NCI-H446 (cell line): ENCODE results near the gene DAAM1.
A peak's percentile ranks its signal among the peaks of the same experiment; 100 is the strongest.

ENCODE experiments used
- DNase-seq, 2 experiments: peaks; one replicate each; lab custom pipeline; 2025; lab: John Stamatoyannopoulos, UW

The DAAM1 gene

DNA sequence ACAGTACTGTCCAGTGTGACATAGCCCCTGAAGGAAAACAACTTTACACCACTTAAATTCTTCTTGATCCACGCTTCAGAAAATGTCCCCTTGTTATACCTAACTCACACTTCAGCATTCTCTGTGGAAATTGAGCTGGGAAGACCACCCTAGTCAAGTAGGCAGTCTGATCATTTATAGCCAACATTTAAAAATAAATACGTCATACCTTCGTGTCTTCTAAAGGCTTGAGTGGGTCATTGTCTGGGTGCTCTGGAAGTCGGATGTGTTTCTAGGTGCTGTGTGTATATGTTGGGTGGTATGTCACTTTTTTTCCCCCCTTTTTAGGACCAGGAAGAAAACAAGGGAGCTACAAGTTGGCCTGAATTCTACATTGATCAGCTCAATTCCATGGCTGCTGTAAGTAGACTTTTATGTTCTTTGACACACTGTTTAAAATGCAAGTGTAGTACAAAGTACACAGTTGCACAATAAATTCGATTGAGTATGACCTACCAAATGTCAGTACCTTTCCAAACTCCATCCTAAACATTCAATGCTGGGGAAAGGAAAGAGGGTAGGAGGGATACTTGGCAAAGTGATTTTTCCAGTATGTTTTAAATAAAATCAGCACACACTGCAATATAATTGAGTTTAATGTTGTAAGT is 126.6 kb downstream of the DAAM1 start:
- DNase-seq = no peak

GRCh38 chr14:59316151-59316830 is 127.8 kb downstream of the DAAM1 start:
- DNase-seq = no peak

DNA sequence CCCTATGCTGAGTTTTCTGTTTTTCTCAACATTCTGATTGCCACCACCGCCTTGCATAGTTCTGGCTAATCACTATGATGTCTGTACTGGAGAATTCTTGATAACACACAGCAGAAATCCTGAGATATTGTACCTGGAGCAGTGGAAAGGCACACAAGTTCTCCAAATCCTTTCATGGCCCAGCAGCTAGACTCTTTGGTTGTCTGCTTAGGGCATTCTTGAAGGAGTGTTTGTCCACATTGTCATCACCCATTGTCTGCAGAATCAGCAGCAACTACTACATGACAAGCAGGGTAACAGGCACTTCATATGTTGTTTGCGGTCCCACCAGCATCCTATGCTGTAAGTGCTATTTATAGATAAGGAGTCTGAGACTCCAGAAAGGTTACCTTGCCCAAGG is 128.9 kb downstream of the DAAM1 start:
- no peak for DNase-seq

DNA sequence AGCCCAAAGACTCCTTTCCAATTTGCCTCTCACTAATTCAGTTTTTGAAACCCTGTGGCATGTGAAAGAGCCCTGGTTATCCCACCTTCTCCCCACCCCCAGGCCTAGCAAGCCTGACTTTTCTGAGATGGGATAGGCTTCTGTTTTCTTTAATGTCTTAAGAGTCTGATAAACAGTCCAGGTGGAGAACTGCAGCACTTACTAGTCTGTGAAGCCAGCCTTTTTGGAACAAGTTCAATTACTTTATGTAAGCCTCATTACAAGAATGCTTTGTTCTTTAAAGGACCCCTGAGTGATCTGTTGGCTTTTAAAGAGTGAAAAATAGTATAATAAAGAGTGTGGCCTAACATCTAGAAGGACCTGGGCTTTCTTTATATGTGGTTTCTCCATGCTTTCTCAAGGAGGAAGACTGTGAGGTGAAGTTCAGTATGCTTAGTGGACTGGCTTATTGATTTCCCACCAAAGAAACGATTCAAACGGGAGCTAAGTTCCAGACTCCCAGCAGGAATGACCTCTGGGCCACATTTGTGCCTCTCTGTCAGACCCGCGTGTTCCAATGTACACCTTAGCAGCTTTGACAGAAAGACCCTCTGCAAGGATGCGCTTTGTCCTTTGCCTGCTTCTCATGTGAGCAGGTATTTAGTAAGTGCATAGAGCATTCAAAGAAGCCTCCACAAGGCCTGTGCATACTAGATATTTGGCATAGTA is 129.5 kb downstream of the DAAM1 start:
- DNase-seq = no peak

GRCh38 chr14:59318908-59319307 is 130.4 kb downstream of the DAAM1 start:
- no peak for DNase-seq

DNA sequence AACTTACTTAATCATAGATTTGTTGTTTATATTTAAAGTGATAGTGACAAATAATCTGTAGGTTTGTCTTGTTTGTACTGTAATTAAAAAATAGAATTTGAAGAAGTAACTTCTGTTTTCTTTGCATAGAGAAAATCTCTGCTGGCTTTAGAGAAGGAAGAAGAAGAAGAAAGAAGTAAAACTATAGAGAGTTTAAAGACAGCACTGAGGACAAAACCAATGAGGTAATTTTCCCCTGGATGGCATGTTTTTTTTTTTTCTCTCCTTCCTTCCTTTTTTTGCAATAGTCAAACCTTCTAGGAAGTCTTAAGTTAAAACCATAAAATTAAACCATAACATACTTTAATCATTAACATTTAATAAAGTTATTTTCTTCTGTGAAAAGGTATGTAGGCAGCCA is 131.9 kb downstream of the DAAM1 start:
- DNase-seq = no peak

DNA sequence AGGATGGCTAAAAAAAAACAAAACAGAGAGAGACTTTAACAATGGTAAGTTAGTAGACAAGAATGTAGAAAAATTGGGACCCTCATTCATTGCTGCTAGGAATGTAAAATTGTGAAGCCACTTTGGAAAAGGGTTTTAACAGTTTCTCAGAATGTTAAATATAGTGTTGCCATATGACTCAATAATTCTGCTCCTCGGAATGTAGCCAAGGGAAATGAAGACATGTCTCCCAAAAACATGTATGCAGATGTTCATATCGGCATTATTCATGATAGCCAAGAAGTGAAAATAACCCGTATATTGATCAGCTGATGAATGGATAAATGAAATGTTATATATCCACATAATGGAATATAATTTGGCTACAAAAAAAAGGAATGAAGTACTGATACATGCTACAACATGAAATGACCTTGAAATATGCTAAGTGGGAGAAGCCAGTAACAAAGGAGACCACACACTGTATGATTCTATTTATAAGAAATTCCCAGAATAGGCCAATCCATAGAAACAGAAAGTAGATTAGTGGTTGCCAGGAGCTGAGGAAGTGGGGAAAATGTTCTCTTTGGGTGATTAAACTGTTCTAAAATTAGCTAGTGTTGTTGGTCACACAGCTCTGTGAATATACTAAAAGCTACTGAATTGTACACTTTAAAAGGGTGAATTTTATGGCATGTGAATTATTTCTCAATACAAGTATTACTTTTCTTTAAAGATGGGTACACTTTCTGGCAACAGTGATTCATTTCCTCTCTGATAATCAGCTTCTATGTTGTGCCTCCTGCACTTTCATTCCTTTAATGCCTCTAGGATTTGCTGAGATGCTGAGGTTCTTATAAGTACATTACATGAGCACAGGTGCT is 132.5 kb downstream of the DAAM1 start:
- peak in 1 of 2 experiments; percentile 15 for DNase-seq

DNA sequence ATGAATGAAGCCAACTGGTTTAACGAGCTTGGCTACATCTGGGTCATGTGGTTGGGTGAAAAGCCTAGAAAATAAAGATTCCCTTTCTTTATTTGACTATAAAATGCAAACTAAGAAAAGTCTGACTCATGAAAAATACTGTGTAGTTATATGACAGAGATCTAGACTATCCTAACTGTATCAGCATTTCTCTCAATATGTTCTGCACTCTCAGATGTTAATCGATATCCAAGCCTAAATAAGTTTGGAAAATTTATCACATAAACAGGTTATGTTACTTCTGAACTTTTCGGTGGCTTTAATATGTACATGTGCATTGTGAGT is 133.1 kb downstream of the DAAM1 start:
- no peak for DNase-seq

GRCh38 chr14:59325906-59326305 is 137.4 kb downstream of the DAAM1 start:
- peak in 1 of 2 experiments; percentile 54 for DNase-seq

- DNase-seq = no peak
Observed at GRCh38 chr14:59328454-59328853, 140.0 kb downstream of the DAAM1 start.

DNA sequence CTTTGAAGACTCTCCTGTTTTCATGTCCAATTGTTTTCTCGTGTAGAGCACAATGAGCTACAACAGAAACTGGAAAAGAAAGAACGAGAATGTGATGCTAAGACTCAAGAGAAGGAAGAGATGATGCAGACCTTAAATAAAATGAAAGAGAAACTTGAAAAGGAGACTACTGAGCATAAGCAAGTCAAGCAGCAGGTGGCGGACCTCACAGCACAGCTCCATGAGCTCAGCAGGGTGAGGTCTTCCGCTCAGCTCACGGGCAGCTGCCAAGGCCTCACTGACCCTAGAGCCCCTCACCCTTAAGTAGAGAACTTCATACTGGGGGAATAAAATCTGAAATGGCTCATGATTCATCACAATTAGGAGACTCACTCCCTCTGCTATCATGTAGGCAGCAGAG is 142.0 kb downstream of the DAAM1 start:
- DNase-seq = no peak

DNA sequence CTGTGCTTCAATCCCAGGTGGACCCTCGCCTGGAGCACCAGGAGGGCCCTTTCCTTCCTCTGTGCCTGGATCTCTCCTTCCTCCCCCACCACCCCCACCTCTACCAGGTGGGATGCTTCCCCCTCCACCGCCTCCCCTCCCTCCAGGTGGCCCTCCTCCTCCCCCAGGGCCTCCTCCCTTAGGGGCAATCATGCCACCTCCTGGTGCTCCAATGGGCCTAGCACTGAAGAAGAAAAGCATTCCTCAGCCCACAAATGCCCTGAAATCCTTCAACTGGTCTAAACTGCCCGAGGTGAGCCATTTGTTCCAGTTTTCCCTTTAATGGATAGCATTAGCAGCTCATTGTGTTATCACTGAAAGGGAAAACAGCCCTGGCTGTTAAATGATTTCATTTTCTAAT is 142.8 kb downstream of the DAAM1 start:
- no peak for DNase-seq

DNA sequence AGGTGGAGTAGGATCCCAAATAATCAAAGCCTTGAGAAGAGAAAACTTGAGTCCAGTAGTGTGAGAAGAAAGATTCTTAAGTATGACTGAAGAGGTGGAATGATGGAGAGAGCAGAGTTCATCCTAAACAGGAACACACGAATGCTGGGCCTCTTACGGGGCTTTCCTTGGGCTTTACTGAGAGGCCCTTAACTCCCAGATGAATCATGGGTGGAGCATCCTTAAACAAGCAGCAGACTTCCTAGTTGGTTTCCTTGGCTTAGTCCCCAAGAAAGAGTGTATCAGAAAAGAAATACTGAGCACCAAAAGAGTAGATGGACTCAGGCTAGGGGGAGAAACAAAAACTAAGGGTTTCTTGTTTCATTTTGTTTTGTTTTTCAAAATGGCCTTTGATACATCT is 144.3 kb downstream of the DAAM1 start:
- no peak for DNase-seq

DNA sequence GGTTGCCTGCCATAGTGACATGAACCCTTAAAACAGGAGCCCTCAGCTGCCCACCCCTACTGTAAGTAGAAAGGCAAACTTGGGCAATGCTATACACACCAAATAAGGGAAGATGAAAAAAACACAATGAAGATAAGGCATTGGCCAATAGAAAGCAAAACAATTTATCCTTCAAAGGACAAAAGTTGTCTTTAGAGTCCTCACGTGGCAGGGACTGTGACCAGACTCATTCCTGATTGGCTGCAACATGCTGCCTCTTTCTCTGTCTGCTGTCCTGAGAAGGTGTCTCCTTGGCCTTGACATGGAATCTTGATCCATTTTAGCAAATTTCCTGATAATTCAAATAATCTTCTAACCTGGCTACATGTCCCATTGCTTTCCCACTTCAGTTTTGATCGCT is 144.8 kb downstream of the DAAM1 start:
- DNase-seq = no peak

DNA sequence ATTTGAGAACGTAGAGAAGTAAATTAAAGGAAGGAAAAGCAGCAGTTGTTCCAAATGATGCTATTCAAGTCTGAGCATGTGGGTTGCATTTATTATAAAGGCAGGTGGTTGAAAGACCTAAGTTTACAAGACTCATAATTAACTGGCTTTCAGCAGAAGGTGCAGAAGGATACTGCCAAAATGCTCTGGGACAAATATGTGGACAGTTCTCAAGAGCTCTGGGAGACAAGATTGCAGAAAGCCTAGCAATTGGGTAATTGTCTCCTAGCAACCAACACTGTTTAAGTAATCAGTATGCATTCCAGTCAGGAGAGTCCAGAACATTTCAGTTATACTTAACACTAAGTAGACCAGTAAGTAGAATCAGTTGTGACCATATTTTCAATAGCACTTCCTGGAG is 145.2 kb downstream of the DAAM1 start:
- peak; percentile 40 to 60 for DNase-seq

DNA sequence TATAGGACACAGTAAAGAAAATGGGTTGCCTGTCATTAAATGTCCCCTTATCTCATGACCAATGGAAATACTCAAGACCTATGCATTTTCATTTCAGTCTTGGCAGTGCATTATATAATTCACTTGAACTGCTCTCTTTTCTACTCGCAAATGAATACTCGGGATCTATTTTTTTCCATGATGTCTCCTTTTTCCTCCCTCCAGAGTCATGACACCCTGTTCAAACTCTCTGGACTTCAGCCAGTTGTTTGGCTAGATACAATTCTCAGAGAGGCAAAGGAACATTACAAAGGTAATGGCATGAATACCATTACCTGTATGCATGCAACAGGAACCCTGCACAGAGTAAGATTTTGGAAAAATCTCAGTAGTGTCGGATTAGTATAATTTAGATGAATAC is 145.8 kb downstream of the DAAM1 start:
- DNase-seq = no peak

DNA sequence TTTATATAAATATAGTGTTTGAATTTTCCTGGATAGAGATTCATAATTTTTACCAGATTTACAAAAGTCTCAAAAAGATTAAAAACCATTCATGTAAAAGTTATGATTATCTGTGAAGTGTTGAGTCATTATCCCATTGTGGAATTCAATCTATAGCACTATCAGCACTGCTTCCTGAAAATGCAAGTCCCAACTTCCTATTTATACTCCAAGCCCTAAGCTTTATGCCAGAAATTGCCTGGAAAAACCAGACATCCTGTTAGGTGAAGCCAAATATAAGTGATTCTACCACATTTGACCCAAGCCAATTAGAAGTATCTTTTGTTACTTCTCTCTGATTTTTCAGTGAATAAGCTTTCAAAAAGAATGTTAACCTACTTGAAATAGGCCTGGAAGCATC is 147.6 kb downstream of the DAAM1 start:
- DNase-seq = no peak

- no peak for DNase-seq
Observed at GRCh38 chr14:59336706-59337105, 148.2 kb downstream of the DAAM1 start.

- no peak for DNase-seq
Observed at GRCh38 chr14:59337141-59337611, 148.7 kb downstream of the DAAM1 start.

GRCh38 chr14:59338761-59339160 is 150.3 kb downstream of the DAAM1 start:
- DNase-seq = no peak

DNA sequence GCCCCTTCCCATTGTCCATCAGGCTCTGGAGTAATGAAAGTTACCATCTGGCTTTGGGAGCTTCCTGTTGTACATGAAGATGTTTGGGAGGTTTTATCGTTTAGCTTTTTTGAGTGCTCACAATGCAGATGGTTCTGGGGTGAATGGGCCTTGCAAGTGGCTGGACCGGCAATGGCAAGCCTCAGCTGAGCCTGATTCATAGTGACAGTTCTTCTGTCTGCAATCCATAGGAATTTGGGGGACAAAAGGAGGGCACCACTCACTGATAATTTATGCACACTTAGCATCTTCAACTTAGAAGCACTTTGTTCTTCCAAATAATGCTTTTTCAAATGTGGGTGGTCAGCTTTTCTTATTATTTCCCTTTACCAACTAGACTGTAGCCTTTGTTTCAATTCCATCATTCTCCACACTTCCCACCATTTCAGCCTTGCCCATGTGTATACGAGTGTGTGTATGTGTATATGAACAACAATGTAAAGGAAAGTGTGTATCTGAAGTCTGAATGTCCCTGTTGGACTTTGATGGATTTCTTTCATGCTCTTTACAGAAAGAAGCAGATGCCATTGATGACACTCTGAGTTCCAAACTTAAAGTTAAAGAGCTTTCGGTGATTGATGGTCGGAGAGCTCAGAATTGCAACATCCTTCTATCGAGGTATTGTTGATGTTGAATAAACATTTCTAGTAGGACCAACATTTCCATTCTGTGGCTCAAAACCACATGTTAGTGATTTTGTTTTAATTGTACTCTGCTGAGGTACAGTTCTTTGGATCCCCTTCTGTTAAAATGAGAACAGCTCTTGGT is 151.3 kb downstream of the DAAM1 start:
- no peak for DNase-seq
